Right renal cortex interstitium (tissue), 3 donors: Measurements from ENCODE around the gene CELSR1. TPM values are rescaled to one million over a fixed set of nuclear protein-coding genes. Genes with fewer than 3 reads are reported as not detected.
"Not testable (repeated sequence)": the region's sequence is repeated elsewhere in the genome, so short reads cannot be mapped to it uniquely, and the experiment has no call there.

Experiments used
- DNase-seq, 3 donors: peaks; one replicate each; pipeline ENCODE4 v3.0.0-alpha.2; 2013; ENCODE audit warnings: low read depth in 3 of 3, low spot score in 2 of 3
- polyA plus RNA-seq, 3 donors: library from polyadenylated mRNA; unstranded; fragments of 120-200 nt; gene quantifications; one replicate each; pipeline ENCODE4 v1.2.1, GENCODE V29; 2013; ENCODE audit not compliant: insufficient read length in 3 of 3

CELSR1 gene
- polyA plus RNA-seq, 3 donors: 21.8 to 23.7 (median 22.8) TPM

GRCh38 chr22:46486996-46487717 lies 50.3 kb downstream of the CELSR1 start:
- DNase-seq: no peak

GRCh38 chr22:46484861-46485595 lies 52.4 kb downstream of the CELSR1 start:
- DNase-seq: no peak

GRCh38 chr22:46484156-46484860 lies 53.1 kb downstream of the CELSR1 start:
- DNase-seq: no peak

- no peak for DNase-seq
Observed at GRCh38 chr22:46483353-46483752, 54.1 kb downstream of the CELSR1 start.

- no peak for DNase-seq
Observed at GRCh38 chr22:46482056-46482675, 55.3 kb downstream of the CELSR1 start.

GRCh38 chr22:46481386-46481785 lies 56.0 kb downstream of the CELSR1 start:
- no peak for DNase-seq

- DNase-seq: no peak
Observed at GRCh38 chr22:46480396-46480795, 57.0 kb downstream of the CELSR1 start.

GRCh38 chr22:46479046-46479445 lies 58.4 kb downstream of the CELSR1 start:
- DNase-seq: no peak

- no peak for DNase-seq
Observed at GRCh38 chr22:46478083-46478551, 59.3 kb downstream of the CELSR1 start.

- DNase-seq: no peak
Observed at GRCh38 chr22:46476547-46476941, 60.9 kb downstream of the CELSR1 start.

- DNase-seq: no peak
Observed at GRCh38 chr22:46473896-46474557, 63.4 kb downstream of the CELSR1 start.

- no peak for DNase-seq
Observed at GRCh38 chr22:46473021-46473779, 64.2 kb downstream of the CELSR1 start.

- no peak for DNase-seq
Observed at GRCh38 chr22:46472722-46473016, 64.8 kb downstream of the CELSR1 start.

GRCh38 chr22:46471901-46472721 lies 65.3 kb downstream of the CELSR1 start:
- DNase-seq: no peak

- DNase-seq: not testable (repeated sequence)
Observed at GRCh38 chr22:46471330-46471729, 66.1 kb downstream of the CELSR1 start.

GRCh38 chr22:46469711-46470110 lies 67.7 kb downstream of the CELSR1 start:
- no peak for DNase-seq

GRCh38 chr22:46467006-46467405 lies 70.4 kb downstream of the CELSR1 start:
- DNase-seq: no peak

GRCh38 chr22:46466255-46466676 lies 71.2 kb downstream of the CELSR1 start:
- no peak for DNase-seq

- DNase-seq: no peak
Observed at GRCh38 chr22:46465793-46466192, 71.6 kb downstream of the CELSR1 start.
